Endothelial cell of hepatic sinusoid (primary cell): Measurements from ENCODE around the gene FBXO11.
"Not testable (repeated sequence)": the region's sequence is repeated elsewhere in the genome, so short reads cannot be mapped to it uniquely, and the experiment has no call there.

ENCODE experiments used
- in situ Hi-C: cut with HindIII; loops from 2 replicates; pipeline ENCODE4 v1.10.0; 2017; ENCODE audit warnings: low sequenced_read_pairs

FBXO11 gene

GRCh38 chr2:47906157-47907038 is at the start of gene FBXO11:
Gene FBXO11 (minus strand): TSS chr2:47906498. CDS start chr2:47905720, 778 bp downstream.
- in situ Hi-C loops: no loop called here

DNA sequence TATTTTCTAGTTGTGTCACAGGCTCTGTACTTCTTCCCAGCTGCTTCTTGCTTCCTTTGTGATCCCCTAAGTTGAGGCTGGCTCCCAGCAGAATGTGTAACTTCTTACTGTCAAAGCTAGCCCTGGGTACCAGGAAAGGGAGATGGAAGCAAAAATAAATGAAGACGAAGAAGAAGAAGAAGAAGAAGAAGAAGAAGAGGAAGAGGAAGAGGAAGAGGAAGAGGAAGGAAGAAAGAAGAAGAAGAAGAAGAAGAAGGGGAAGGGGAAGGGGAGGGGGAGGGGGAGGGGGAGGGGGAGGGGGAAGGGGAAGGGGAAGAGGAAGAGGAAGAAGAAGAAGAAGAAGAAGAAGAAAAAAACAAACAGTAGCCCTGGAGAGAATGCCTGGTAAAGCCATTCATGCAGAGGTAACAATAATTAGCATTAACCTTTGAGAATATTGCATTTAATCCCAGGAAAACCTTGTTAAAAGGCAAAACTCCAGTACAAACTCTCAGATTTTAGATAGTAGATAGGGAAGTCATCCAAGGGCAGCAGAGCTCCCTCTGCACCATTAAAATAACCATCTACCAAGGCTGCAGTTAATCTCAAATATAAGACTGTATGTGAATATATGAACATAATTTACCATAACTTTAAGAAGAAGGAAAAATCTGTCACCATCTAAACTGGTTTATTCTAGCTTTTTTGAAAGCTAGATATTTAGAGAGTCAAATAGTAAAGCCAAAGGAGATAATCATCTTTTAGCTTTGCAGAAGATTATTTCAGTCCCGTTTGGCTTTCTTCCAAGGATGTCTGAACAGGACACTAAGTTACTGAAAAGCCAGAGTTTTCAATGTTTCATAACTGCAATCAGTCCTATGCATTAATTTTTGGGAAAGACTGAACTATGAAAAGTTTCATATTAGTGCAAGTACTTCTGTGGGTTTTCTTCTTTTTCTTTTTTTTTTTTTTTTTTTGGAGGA is 44.3 kb upstream of the FBXO11 start:
- in situ Hi-C loops: no loop called here

GRCh38 chr2:47946593-47946992 is 40.3 kb upstream of the FBXO11 start:
- in situ Hi-C loops: no loop called here

DNA sequence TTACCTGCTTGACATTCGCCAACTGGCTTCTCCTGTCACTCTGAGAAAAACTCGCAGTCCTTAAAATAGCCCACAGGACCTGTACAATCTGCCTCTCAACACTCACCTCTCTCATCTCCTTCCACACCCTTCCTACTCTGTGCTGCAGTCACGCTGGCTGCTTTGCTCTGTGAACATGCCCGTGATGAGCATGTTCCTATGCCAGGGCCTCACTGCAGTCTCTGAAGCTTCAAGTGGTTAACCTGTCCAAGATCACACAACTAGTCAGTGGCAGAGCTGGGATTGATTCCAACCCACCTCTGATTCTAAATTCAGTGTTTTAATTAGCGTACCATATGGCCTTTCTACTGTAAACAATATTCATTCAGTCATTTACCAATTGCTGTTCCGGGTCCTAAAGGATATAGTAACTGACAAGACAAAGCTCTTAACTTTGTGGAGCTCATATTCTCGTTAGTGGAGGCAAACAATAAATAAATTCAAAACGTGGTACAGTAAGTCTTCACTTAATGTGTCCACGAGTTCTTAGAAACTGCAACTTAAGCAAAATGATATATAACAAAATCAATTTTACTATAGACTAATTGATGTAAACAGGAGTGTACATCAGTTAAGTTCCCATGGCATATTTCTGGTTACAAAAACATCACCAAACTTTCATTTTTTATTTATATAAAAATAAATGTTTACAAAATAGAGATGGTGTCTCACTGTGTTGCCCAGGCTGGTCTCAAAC is 38.9 kb upstream of the FBXO11 start:
- in situ Hi-C loops: no loop called here

DNA sequence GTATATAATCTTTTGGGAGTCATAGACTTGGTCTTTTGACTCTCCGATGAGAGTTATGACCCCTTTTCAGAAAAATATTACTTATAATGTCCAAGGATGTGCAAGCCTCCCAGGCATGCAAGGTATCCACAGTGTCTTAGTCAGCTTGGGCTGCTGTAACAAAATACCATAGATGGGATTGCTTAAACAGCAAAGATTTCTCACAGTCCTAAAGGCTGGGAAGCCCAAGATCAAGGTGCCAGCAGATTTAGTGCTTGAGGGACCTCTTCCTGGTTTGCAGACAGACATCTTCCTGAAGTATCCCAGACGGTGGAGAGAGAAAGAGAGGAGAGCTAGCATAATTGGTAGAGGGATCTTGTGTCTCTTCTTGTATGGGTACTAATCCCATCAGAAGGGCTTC is 35.6 kb upstream of the FBXO11 start:
- in situ Hi-C loops: no loop called here

GRCh38 chr2:47937677-47938076 is 31.4 kb upstream of the FBXO11 start:
- in situ Hi-C loops: no loop called here

DNA sequence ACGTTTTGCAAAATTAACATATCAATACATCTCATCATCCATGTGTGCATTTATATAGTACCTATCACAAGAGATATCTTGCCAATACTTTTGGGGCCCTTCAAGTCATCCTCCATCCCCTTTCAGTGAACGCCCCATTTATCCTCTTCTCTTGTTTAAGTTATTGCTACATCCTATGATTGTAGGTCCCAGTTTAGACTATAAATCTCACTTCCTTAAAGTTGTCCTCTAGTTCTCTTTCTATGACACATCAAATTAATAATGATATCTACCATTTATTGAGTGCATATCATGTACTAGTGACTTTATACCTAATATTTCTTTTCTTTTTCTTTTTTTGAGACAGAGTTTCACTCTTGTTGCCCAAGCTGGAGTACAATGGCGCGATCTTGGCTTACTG is 28.8 kb upstream of the FBXO11 start:
- in situ Hi-C loops: no loop called here

DNA sequence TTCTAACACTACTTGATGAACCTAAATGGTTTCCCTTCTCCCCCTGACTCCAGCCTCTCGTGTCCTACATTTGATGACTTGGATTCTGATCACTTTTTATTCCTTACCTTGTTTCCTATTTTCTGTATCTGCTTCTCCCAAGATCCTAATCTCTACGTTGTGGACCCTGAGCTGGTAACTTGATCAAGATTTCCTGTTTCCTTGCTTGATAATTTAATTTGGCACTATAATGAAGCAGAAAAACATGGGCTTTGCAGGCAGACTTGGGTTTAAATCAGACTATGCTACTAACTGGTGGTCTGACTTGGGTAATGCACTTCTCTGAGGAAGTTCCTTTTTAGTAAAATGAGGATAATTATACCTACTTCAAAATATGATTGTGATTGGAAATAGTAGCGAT is 11.7 kb upstream of the FBXO11 start:
- in situ Hi-C loops: no loop called here

DNA sequence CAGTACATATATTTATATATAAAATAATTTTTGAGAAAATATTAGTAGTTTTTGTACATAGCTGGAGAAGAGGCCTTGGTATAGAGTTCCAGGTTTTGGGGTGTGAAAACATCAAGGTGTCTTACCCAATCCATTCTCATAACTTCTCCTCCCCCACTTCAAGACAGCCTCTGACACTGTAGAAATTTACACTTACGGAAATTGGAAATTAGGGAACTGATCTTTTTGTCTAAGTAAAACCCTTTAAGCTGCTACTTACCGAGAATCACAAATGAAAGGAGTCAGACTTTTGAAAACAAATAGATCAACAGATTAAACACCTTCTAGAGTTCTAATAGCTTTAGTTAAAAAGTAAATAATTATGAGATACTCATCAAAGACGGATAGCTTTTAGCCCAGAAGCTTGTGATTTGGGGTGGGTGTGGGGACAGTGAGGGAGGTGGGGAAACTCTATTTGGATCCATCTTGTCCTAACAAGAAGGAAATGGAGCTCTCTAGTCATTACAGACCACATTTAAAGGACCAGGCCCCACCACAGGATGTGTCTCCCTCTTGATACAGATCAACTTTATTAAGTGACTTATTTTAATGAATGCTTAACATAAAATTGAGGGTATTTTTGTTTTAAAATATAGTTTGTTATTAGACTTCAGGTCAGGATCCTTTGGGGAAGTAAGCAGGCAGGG is 11.1 kb upstream of the FBXO11 start:
- in situ Hi-C loops: no loop called here

DNA sequence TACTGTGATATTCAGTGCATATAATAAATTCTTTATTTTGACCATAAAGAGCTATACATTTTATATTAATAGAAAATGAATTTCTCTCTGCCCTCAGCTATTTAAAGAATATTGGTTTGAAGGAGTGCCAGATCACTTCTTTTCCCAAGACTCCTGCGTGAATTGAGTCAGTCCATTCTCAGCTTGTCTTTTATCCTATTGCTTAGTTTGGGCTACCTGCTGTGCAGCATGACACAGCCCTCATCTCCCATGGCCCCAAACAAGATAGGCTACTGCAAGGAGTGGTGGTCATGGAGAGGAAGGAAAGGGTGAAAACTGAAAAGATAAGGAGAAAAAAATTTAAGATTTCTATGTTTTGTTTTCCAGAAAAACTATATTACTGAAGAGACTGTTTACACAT is 10.1 kb upstream of the FBXO11 start:
- in situ Hi-C loops: no loop called here

- in situ Hi-C loops: not testable (repeated sequence)
Observed at GRCh38 chr2:47910662-47911061, 4.4 kb upstream of the FBXO11 start.

- in situ Hi-C loops: no loop called here
Observed at GRCh38 chr2:47908682-47909081, 2.4 kb upstream of the FBXO11 start.

- in situ Hi-C loops: no loop called here
Observed at GRCh38 chr2:47907039-47907781, 912 bp upstream of the FBXO11 start.

GRCh38 chr2:47905386-47906156 is 727 bp downstream of the FBXO11 start:
- in situ Hi-C loops: no loop called here

DNA sequence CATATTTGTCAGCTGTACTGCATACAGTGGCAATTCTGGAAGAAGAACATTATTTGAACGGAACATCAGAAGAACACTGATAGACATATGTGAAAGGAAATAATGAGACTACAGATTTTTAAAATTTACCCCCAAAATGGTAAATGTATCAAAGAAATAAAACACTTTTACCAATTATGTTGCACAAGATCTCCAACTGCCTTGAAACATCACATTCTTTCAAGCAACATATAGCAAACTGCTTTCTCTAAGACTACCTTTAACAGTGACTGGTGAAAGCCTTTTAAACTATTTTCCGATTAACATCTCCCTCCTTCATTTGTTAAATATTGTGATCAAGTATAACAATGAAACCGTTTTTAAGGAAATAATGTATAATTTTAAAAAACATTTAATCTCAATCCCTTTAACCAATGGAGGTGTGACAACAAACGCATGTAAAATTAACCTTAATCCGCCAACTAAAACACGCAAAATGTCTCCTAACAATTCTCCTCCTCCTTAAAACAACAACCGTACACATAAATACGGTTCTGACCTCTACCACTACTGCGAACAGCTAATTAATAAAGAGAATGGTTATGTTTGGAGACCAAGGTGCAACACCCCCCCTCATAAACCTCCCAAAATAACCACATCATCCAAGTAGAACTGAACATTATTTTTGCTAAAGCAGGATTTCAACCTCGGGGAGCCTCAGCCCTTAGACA is 2.4 kb downstream of the FBXO11 start:
- in situ Hi-C loops: no loop called here

- in situ Hi-C loops: not testable (repeated sequence)
Observed at GRCh38 chr2:47901892-47902291, 4.4 kb downstream of the FBXO11 start.

GRCh38 chr2:47900857-47901256 is 5.4 kb downstream of the FBXO11 start:
- in situ Hi-C loops: no loop called here
